ENCODE measurements around the gene TFF1.

TFF1 gene

DNA sequence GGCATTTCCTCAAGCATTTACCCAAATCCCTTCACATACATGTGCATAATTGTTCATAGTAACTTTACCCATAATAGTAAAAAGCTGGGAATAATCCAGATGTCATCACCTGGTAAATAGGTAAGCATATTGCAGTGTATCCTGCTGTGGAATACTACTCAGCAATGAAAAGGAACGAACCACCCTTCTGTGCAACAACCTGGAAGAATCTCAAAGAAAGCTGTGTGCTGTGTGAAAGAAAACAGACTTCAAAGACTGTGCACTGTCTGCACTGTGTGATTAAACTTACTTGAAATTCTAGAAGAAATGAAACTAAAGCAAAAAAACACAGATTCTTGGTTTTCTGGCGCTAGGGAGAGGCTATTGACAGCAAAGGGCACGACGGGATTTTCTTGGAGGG lies 29.1 kb downstream of the TFF1 start:
- no peak for DNase-seq (ENCODE audit: low read depth)
- no peak overlapping the region for H3K4me3 ChIP-seq (ENCODE audit: control insufficient read depth, low read depth, low read length)
- TF ChIP-seq, protein P1, sequence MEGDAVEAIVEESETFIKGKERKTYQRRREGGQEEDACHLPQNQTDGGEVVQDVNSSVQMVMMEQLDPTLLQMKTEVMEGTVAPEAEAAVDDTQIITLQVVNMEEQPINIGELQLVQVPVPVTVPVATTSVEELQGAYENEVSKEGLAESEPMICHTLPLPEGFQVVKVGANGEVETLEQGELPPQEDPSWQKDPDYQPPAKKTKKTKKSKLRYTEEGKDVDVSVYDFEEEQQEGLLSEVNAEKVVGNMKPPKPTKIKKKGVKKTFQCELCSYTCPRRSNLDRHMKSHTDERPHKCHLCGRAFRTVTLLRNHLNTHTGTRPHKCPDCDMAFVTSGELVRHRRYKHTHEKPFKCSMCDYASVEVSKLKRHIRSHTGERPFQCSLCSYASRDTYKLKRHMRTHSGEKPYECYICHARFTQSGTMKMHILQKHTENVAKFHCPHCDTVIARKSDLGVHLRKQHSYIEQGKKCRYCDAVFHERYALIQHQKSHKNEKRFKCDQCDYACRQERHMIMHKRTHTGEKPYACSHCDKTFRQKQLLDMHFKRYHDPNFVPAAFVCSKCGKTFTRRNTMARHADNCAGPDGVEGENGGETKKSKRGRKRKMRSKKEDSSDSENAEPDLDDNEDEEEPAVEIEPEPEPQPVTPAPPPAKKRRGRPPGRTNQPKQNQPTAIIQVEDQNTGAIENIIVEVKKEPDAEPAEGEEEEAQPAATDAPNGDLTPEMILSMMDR (conservative IDR thresholded peaks at IDR 0.05; ENCODE audit: control insufficient read depth, insufficient read depth, low read depth, low read length) = no peak

DNA sequence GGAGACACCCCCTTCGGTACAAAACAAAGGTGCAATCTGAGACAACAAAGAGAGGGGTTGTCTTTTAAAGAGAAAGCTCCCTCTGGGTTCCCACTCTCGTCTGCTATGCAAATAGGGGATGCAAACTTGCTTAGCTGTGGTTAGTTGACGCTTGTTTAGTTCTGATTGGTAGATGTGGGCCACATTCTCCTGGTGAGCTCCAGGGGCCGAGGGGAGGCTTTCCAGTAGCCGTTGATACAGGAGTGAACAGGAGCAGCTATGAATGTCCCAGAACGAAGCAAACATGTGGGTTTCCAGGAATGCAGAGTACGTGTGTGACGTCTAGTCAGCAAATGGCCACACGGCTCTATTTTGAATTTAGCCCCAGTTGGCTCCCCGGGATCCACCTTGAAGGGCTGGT lies 30.3 kb downstream of the TFF1 start:
- no peak for DNase-seq (ENCODE audit: low read depth)
- TF ChIP-seq, protein P1 (conservative IDR thresholded peaks at IDR 0.05; ENCODE audit: control insufficient read depth, insufficient read depth, low read depth, low read length) = no peak

DNA sequence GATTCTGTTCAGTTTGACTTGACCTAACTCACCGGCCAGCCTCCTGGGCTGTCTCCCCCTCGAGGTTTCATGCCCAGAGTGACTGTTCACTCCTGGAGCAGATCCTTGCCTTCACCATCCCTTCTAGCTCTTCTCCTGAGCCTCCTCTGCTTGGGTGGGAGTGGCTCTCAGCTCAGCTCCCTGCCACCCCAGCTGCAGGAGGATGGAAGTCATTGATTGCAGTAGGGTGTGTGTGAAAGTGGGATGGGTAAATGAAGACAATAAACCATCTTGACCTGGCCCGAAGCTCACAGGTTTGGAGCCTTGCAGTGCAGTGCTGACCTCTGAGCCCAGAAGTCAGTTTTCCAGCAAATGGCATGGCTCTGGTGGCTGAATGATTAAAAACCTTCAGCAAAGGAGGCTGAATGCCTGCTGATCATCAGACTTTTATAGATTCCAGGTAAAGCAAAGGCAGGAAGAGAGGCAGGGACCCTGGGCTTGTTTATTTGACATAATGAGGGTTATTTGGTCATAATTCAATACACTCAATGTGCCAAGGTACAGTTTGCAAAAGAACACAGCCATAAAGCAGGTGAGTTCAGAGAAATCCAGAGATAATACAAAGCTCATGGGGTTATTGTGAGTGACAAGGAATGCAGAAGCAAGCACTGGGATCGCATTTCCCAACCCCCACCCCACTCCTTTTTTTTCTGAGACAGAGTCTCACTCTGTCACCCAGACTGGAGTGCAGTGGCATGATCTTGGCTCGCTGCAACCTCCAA lies 33.6 kb downstream of the TFF1 start:
- no peak for DNase-seq (ENCODE audit: low read depth)
- TF ChIP-seq, protein P1 (conservative IDR thresholded peaks at IDR 0.05; ENCODE audit: control insufficient read depth, insufficient read depth, low read depth, low read length) = no peak
- no peak overlapping the region for H3K4me3 ChIP-seq (ENCODE audit: control insufficient read depth, low read depth, low read length)

More for the DNA sequence above, 30.3 kb downstream of the TFF1 start:
- H3K4me3 ChIP-seq (ENCODE audit: control insufficient read depth, low read depth, low read length) = no peak overlapping the region

DNA sequence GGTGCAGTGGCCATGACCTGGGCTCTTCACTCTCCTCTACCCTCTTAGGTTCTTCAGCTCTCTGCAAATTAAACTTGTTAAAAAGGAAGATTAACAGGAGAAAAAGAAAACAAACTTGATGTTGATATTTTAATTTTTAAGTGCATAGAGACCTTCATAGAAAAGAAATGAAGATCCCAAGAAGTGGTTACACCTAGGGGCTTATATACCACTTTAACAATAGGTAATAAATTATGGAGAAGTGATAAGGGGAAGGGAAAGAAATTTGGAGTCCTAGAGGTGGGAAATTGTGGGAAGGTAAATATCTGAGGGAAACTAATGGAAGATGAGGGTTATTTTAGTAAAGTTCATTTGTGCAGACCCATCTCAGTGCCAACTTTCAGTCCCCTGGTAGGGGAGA lies 34.7 kb downstream of the TFF1 start:
- TF ChIP-seq, protein P1 (conservative IDR thresholded peaks at IDR 0.05; ENCODE audit: control insufficient read depth, insufficient read depth, low read depth, low read length) = no peak
- DNase-seq (ENCODE audit: low read depth) = no peak
- no peak overlapping the region for H3K4me3 ChIP-seq (ENCODE audit: control insufficient read depth, low read depth, low read length)

DNA sequence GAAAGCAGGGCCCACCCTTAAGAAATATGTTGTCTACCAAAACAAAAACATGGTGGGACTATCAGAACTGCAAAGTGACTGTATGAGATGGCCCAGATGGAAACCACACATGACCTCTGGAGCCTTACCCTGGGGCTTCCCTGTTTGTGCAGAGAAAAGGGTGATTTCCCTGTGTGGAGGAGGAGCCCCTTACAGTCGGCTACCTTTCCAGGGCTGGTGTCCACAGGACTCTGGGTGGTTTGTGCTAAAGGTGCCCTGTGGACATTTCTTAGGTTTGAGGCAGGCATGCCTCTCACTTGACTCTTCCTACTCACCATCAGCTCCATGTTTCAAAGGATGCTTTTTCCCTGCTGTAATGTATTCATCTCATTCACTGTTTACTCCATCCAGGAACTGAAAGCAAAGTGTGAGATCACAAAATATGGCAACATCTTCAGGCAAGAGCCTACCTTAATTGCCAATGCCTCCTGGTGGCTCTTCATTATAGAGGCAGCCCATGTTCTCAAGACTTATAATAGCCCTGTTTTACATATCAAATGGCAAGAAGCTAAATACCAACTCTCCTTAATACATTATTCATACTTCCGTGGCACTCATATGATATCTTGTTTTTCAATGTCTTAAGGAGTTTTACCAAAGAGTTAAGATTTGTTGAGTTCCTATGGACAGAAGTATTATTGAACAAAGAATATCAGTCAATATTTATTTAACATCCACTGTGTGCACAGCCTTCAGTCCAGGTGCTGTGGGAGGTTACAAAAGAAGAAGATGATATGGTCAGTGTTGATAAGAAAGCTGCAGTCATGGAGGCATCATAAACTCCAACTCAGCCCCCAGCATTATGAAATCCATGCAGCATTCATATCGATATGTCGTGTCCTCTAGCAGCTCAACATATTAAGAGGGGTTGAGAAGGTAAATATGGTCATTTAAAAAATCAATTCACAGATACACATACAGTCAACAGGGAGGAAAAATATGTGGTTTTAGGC lies 35.7 kb downstream of the TFF1 start:
- no peak overlapping the region for H3K4me3 ChIP-seq (ENCODE audit: control insufficient read depth, low read depth, low read length)
- TF ChIP-seq, protein P1 (conservative IDR thresholded peaks at IDR 0.05; ENCODE audit: control insufficient read depth, insufficient read depth, low read depth, low read length) = no peak
- DNase-seq (ENCODE audit: low read depth) = no peak

DNA sequence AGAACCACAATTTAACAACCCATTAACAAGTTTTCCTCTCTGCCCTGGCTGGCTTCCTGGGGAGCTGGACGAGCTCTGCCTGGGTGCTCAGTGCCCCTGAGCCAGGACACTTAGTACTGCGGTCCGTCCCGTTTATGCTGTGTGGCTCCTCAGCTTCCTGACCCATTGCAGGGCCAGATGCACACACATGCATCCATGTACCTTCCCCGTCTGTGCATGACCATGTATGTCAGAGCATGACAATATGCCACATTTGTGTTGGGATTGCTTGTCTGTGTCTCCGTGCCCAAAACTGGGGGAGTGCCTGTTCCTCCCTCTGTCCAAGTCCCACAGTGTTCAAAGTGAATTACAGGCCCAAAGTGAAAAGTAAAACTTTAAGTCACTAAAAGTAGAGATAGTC lies 41.4 kb downstream of the TFF1 start:
- no peak for DNase-seq (ENCODE audit: low read depth)
- no peak overlapping the region for H3K4me3 ChIP-seq (ENCODE audit: control insufficient read depth, low read depth, low read length)
- TF ChIP-seq, protein P1 (conservative IDR thresholded peaks at IDR 0.05; ENCODE audit: control insufficient read depth, insufficient read depth, low read depth, low read length) = no peak
